GDM1 (cell line): Measurements from ENCODE around the gene ZNRF4.

Source experiments
- DNase-seq: peaks from one replicate; lab custom pipeline; 2025; lab: John Stamatoyannopoulos, UW

Gene ZNRF4

DNA sequence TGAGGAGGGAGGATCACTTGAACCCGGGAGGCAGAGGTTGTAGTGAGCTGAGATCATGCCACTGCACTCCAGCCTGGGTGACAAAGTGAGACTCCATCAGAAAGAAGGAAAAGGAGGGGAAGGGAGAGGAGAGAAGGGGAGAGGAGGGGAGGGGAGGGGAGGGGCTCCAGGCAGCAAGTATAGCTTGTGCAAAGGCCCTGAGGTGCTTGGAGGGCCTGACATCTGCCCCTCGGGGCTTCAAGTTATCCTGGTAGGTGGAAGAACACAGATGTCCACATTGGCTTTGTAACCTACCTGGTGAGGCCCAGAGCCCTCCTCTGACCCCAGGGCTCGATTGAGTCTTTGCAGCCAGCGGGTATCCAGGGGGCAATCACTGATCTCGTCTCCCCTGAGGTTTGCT lies 11.5 kb upstream of the ZNRF4 start:
- no peak for DNase-seq

DNA sequence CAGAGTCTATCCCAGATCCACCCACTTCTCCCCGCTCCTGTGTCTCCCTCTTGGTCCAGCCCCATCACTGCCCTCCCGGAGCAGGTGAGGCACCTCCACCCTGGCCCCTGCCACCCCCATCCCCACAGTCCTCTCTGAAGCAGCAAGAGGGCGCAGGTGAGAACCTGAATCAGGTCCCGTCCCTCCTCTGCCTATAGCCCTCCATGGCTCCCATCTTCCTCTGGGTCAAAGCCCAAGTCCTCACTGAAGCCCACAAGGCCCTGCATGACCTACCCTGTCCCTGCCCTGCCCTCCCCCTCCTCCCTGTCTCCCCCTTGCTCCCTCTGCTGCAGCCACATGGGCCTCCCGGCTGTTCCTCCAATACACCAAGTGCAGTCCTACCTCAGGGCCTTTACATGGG lies 10.8 kb upstream of the ZNRF4 start:
- no peak for DNase-seq

DNA sequence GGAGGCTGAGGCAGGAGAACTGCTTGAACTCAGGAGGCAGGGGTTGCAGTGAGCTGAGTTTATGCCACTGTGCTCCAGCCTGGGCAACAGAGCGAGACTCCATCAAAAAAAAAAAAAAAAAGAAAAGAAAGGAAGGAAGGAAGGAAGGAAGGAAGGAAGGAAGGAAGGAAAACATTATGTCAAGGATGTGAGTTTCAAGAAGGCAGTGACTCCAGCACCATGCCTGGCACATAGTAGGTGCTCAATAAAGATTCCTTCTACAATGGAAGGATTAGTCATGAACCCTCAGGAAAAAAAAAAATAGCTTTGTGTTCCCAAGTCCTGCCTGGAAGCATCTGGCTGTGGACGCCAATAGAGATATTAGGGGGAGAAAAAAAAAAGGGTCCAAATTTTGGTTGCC lies 10.1 kb upstream of the ZNRF4 start:
- no peak for DNase-seq

DNA sequence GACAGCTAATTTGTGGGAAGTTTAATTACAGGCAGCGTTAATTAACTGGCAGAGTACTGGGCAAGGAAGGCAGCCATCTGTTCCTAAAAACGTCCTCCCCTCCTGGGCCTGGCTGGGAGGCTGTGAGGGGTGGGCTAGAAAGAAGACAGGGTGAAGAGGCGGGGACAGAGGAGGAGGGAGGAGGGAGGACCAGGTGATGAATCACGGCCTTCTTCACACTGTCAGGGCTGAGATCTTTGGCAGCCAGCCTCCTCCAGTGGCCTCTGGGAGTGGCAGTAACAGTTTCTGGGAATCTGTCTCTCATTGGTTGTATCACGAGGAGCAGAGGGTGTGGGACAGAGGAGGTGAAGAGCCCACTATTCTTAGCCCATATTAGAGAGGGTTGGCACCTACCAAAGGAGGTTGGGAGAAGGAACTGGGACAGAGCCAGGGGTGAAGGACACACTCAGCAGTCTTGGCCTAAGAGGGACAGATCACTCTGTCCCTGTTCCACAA lies 9.6 kb upstream of the ZNRF4 start:
- no peak for DNase-seq

DNA sequence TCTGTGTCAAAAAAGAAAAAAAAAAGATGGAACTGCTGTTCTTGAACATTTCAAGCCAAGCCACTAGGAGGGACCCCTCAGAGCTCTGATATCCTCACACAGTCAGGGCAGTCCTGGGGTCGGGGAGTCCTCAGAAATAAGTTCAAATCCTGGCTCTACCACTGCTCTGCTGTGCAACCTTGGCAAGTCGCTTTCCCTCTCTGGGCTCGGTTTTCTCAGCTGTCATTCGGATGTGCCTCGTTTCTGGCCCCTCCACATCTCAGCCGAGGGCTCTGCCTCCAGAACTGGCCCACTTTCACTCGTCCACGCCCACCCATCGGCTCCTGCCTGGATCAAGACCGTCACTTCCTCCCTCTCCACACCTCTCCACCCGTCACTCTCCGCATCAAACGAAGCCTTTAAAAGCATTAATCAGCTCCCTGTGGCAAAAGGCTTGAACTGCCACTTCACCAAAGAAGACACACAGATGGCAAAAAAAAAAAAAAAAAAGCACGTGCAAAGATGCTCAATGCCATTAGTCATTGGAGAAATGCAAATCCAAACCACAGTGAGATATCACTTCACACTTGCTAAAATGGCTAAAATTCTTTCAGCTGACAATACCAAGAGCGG lies 7.4 kb upstream of the ZNRF4 start:
- DNase-seq, result no peak

DNA sequence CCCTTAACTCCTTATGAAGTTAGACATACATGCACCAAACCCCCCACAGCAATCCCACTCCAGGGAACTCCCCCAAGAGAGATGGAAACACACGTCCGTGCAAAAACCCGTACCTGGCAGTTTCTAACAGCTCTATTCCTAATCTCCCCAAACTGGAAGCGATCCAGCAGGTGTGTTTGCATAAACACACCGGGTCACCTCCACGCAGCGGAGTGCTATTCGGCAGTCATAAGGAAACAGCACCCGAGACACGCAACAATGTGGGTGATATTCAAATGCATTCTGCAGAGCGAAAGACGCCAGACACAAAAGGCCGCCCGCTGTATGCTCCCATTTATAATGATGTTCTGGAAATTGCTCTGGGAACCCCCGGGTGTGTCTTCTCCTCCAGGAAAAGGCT lies 6.8 kb upstream of the ZNRF4 start:
- DNase-seq, result no peak

DNA sequence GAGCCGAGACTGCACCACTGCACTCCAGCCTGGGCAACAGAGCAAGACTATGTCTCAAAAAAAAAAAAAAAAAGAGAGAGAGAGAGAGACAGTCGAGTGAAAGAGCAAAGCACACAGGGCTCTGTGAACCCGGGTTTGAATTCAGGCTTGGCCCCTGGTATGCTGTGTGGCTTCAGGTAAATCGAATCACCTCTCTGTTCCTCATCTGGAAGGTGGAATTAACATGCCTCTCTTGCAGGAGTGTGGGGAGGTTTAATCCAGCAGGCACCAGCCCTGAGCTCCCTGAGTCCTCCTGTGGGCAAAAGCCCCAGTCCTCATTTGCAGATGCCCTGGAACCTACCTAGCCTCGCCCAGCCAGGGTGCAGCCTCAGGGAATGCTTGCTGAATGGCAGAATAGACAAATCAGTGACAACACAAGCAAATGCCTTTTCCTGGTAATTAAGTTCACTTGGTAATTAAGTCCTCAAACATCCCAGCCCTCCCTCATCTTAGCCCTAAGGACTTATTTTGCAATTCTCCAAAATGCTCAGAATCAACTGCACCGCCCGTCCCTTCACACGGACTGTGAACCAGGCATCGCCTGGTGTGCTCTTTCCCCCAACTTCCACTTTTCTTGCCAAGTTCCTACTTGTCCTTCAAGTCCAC lies 4.6 kb upstream of the ZNRF4 start:
- no peak for DNase-seq

DNA sequence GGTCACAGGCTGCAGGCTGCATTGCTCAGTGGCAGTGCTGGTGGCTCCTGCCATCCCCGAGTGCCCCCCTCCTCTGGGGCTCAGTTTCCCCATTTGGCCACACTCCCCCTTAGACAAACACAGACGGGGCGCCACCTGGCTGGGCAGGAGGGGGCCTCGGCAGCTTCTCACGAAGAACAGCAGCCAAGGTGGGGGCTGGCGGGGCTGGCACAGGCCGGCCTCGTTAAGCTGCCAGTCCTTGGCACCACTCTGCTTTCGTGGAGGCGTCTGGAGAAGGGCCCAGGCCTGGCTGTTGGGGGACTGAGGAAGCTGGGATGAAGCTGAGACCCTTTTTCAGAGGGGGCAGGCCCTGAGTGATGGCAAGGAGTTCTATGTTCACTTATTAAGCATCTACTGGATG lies 3.7 kb upstream of the ZNRF4 start:
- DNase-seq, result no peak

DNA sequence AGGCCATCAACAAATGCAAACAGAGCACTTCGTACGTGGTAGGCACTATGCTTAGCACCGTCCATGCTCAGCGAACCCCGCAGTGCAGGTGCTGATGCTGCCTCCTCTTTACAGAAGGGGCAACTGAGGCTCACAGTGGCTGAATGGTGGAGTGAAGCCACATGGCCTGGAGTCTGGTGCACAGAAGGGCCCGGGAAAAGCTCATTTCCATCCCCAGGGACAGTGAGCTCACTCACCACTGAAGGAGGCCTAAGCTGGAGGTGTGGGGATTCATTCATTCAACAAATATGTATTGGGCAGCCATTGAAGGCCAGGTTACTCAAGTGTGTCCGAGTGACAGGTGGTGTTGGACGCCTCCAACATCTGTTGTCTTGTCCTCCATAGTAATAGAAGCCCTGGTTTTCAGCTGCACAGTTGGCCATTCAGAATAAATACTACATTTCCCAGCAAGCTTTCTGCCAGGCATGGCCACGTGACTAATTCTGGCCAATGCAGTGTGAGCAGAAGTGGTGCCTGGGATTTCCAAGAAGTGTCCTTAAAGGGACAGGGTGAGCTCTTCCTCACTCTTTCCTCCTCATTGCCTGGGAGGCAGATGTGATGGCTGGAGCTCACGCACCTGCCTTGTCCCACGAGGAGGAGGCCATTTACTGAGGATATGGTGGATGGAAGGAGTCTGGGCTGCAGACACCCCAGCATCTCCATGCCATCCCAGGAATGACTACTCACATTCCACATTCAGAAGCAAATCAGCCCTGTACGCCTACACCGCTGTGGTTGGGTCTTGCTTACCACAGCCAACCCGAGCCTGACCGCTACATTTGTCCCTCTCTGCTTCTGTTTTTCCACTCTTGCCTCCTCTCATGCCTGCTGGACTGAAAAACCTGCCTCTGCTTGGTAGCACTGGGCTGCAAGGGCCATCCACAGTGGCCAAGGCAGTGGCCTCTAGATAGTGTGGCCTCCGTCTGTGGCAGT lies 2.3 kb upstream of the ZNRF4 start:
- no peak for DNase-seq

DNA sequence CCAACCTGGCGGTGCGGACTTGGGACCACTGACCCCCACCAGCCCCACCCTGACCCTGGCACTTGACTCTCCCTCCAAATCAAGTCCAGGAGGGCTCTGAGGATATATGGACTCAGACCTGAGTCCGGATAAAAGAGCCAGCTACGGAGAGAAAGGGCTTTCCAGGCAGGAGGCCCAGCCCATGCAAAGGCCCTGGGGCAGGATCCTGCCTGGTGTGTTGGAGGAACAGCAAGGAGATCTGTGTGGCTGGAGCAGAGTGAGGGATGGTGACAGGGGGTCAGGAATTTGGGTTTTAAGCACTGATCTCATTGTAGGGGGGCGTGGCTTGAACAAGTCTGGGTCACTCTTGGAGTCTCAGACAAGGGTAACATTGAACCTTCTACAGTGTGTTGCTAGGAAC lies 474 bp upstream of the ZNRF4 start:
- no peak for DNase-seq

DNA sequence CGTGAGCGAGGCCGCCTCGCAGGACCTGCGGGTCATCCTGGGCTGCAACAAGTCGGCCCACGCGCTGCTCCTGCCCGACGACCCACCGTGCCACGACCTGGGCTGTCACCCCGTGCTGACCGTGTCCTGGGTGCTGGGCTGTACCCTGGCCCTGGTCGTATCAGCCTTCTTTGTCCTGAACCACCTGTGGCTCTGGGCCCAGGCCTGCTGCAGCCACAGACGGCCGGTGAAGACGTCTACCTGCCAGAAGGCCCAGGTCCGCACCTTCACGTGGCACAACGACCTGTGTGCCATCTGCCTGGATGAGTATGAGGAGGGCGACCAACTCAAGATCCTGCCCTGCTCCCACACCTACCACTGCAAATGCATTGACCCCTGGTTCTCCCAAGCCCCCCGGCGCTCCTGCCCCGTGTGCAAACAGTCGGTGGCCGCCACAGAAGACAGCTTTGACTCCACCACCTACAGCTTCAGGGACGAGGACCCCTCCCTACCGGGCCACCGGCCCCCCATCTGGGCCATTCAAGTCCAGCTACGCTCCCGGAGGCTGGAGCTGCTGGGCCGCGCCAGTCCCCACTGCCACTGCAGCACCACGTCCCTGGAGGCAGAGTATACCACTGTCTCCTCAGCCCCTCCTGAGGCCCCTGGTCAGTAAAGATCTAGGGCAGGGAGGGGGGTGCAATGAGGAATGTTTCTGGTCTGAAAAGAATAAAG lies 1.1 kb downstream of the ZNRF4 start:
- DNase-seq, result no peak

DNA sequence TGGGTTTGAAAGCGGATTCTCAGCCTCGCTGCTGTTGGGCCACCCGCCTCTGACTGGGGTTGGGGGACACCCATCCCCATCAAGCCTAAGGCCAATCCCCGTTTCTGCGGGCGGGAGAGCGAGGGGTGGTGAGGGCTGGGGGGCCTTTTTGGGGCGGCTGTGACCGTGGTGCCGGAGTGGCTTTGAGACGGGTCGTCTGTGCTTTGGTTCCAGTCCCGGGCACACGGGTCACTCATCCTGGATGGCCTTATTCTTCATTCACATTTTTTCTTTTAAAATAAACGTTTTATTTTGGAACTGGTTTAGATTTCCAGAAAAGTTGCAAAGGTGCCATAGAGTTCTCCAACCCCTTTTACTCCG lies 1.6 kb downstream of the ZNRF4 start:
- no peak for DNase-seq

DNA sequence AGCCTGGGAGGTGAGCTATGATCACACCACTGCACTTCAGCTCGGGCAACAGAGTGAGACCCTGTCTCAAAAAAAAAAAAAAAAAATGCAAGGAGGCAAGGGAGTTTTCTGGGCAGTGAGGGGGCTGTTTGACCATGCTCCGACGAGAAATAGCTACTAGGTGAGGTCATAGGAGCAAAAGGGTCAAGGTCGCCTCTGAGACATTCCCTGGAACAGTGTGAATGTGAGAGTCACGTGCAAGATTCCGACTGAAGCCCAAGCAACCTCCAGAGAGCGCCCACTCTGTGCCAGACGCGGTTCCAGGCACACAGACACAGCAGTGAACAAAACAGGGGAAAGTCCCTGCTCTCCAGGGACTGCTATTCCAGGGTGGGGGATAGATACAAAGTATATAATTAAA lies 2.5 kb downstream of the ZNRF4 start:
- DNase-seq, result no peak

DNA sequence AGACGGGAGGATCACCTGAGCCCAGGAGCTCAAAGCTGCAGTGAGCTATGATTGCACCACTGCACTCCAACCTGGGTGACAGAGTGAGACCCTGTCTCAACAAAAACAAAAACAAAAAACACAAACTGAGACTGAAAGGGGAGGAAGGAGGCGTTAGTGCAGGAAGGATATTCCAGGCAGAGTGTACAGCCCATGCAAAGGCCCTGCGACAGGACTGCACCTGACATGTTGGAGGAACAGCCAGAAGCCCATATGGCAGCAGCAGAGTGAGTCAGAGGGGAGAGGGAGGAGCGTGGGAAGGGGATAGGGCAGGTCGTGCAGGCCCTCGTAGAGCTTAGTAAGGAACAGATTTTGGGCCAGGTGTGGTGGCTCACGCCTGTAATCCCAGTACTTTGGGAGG lies 3.2 kb downstream of the ZNRF4 start:
- DNase-seq, result no peak

DNA sequence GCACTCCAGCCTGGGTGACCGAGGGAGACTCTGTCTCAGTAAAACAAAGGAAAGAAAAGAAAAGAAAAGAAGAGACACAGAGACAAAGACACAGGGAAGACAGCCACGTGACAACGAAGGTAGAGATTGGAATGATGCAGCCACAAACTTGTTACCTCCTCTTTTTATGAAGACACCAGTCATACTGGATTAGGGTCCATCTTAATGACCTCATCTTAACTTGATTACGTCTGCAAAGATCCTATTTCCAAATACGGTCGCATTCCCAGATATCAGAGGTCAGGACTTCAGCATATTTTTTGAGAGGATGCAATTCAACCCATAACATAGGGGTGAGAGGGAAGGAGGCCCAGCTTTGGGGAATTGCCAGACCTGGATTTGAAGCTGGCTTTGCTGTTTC lies 4.1 kb downstream of the ZNRF4 start:
- no peak for DNase-seq

DNA sequence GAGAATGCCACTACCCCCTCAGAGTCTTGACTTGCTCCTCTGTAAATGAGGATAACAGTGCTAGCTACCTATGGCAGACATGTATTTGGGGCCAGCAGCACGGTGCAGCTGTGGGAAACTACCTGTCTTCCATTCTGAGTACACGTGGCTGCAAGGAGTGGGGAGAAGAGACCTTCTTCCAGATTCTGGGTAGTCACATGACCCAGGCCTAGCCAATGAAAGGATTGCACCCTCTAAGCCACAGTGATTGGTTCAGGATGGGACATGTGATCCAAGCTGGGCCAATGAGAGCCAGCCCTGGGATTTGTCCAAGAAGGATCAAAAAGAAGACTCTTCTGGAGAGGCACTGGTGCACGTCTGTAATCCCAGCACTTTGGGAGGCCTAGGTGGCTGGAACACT lies 5.5 kb downstream of the ZNRF4 start:
- DNase-seq, result no peak

DNA sequence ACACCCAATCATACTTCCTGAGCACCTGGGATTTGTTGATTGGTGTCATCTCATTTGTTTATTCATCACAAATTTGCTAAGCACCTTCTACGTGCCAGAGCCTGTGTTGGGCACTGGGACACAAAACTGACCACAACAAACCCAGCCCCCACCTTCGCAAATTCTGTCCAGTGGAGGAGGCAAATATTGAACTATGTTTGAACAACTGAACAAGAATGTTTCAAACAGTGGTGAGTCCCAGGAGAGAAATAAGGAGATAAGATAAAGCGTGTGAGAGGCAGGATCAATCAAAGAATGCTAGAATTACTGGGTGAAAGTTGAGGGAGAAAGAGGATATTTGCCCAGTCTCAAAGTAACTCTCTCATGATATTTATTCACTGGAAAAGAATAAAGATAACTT lies 8.7 kb downstream of the ZNRF4 start:
- DNase-seq, result no peak

DNA sequence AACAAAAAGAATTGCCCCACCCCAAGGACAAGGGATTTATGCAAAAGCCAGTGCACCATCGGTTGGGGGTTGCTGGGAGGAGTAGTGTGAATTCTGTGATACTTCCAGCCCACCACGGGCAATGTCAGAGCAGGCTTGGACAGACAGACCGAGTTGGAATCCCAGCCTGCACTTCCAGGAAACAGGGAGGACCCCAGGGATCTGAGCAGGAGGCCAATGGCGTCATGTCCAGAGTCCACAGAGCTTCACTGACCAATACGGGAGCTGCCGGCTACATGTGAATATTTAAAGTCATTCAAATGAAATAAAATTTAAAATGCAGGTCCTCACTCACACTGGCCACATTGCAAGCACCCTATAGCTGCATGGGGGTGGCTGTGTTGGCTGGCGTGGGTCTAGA lies 10.9 kb downstream of the ZNRF4 start:
- DNase-seq, result no peak

DNA sequence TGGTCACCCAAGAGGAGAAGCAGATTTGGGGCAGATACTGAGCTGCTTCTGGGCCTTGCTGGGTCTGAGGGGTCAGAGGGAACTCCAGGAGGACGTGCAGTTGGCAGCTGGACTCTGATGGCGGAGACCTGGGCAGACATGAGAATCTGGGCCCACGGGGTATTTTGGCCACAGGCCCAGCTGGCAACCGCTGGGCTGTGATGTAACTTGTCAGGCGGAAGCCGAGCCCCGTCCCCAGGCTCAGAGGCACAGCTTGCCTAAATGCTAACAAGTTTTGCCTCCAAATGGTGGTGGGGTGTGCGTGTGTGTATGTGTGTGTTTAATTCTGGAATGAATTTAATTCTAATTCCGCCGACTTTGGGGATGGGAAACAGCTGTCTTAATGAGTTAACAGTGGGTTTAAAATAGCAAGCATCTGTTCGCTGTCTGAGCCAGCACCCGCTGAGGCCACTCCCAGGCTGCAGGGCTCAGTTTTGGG lies 11.6 kb downstream of the ZNRF4 start:
- DNase-seq, result no peak

DNA sequence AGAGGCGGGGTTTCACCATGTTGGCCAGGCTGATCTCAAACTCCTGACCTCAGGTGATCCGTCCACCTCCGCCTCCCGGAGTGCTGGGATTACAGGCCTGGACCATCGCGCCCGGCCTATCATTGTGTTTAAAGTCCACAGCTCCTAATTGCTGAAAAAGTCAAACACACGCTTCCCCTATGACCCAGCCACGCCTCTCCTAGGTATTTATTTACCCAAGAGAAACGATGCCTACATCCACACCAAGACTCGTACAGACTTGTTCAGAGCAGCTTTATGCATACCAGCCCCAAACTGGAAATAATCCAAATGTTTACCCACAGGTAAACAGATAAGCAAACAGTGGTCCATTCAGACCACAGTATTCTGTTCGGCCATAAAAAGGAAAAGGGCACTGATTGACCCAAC lies 15.1 kb downstream of the ZNRF4 start:
- DNase-seq, result no peak

DNA sequence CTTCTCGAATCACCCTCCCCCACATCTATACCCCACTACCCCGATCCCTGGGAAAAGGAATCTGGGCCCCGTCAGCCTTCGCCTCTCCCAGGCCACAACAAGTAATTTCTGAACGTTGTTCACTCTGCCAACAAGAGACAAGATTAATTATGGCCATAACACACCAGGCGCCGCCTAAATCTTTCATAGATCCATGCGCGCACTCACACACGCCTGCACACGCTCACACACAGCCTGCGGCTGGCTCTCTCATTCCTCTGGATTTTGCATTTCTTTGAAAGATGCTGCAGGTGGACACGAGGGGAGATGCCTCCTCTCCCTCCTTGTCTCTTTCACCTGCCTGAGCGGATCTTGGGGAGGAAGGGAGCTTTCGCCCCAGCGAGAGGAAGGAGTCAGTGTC lies 17.1 kb downstream of the ZNRF4 start:
- DNase-seq, result no peak

DNA sequence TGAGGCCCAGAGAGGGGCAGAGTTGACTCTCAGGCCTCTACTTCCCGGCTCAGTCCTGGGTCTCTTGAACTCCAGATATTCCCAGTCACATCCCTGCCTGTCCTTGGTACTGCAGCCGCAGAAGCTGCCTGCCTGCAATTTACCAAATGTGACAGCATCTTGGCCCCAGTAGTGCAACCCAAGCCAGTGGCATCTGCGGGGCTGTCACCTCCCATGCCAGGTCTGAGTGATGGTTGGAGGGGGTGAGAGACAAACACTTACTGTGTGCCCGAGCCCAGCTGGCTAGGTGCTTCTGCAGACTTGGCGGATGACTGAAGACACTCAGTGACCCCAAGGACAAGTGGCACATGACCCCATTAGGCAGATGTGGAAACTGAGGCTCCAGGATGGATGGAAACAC lies 18.4 kb downstream of the ZNRF4 start:
- DNase-seq, result no peak
